K562 (cell line): ENCODE results near the gene PRDM15. TPM values are rescaled to one million over a fixed set of nuclear protein-coding genes. Genes with fewer than 3 reads are reported as not detected.

Experiments used
- CXXC5 ChIP-seq: fragments of 250-450 bp; sonication (Bioruptor Pico); IDR thresholded peaks from 2 replicates; pipeline ENCODE4 v1.8.0; 2022; ENCODE audit warnings: inconsistent platforms, mild to moderate bottlenecking, moderate library complexity
- MAX ChIP-seq: sonication (generic); formaldehyde crosslinking; IDR thresholded peaks from 2 replicates; pipeline ENCODE4 v1.9.0; 2022; ENCODE audit warnings: mild to moderate bottlenecking, missing genetic modification reagents
- MAZ ChIP-seq, 2 experiments: fragments of 450-650 bp in 1 of 2; sonication (generic) in 1 of 2; formaldehyde crosslinking; IDR thresholded peaks in 1 of 2; conservative IDR thresholded peaks in 1 of 2; 2 replicates each; pipeline versions ENCODE4 v1.4.0 to v1.5.0; 2020; ENCODE audit warnings: mild to moderate bottlenecking in 1 of 2, missing genetic modification reagents in 1 of 2
- MCM3 ChIP-seq: fragments of 450-650 bp; IDR thresholded peaks from 2 replicates; pipeline ENCODE4 v1.6.1; 2016
- MTA3 ChIP-seq: fragments of 450-650 bp; formaldehyde crosslinking; IDR thresholded peaks from 2 replicates; pipeline ENCODE4 v1.6.1; 2017; ENCODE audit warnings: mild to moderate bottlenecking, borderline replicate concordance
- PHF8 ChIP-seq: fragments of 200-600 bp; sonication (generic); IDR thresholded peaks from 2 replicates; pipeline ENCODE4 v1.6.1; 2012; ENCODE audit warnings: mixed run types, mild to moderate bottlenecking, inconsistent platforms, low read length, moderate library complexity, borderline replicate concordance
- PRPF4 ChIP-seq: fragments of 200-400 bp; formaldehyde crosslinking; IDR thresholded peaks from one replicate; pipeline ENCODE4 v1.6.1; 2017; ENCODE audit warnings: low read length, low read depth, mild to moderate bottlenecking; ENCODE audit not compliant: insufficient read depth, poor library complexity, severe bottlenecking
- RBM22 ChIP-seq: fragments of 200-400 bp; formaldehyde crosslinking; IDR thresholded peaks from 2 replicates; pipeline ENCODE4 v1.6.1; 2018; ENCODE audit warnings: low read length, low read depth; ENCODE audit not compliant: poor library complexity, severe bottlenecking
- RBM39 ChIP-seq: fragments of 200-400 bp; formaldehyde crosslinking; optimal IDR thresholded peaks from 2 replicates; pipeline ENCODE3; 2018; ENCODE audit warnings: low read depth, low read length
- TBP ChIP-seq: optimal IDR thresholded peaks from 2 replicates; pipeline ENCODE3; 2011; ENCODE audit warnings: low read depth, low read length, improper control_type of control experiment
- TCF7L2 ChIP-seq: fragments of 150-350 bp; IDR thresholded peaks from 2 replicates; pipeline ENCODE4 v1.6.1; 2016; ENCODE audit warnings: low read depth, mild to moderate bottlenecking, low read length, moderate library complexity
- ZBTB34 ChIP-seq: fragments of 250-450 bp; sonication (Bioruptor Pico); IDR thresholded peaks from 2 replicates; pipeline ENCODE4 v1.8.0; 2021; ENCODE audit warnings: mild to moderate bottlenecking, moderate library complexity
- ZNF780A ChIP-seq: fragments of 250-450 bp; sonication (Bioruptor Pico); IDR thresholded peaks from 2 replicates; pipeline ENCODE4 v1.5.0; 2021; ENCODE audit warnings: mild to moderate bottlenecking
- polyA plus RNA-seq, 8 experiments: library from polyadenylated mRNA; depleted of rRNA in 4 of 8; stranded (reverse) in 5 of 8; unstranded in 3 of 8; fragments of >200 nt; fragmentation: Nextera tagmentation in 2 of 8; fragmentation: Illumina TruSeq in 1 of 8; extraction: Ambion mirVana in 2 of 8; extraction: Trizol in 1 of 8; gene quantifications; 2 replicates each; pipeline versions ENCODE4 v1.2.1 to v1.2.3, GENCODE V29; 2011 to 2014; ENCODE audit warnings: inconsistent platforms in 1 of 8, missing spikeins in 1 of 8
- total RNA-seq, 7 experiments: library from RNA; depleted of rRNA in 6 of 7; stranded (reverse); fragments of >200 nt in 6 of 7; fragmentation: Illumina TruSeq in 2 of 7; extraction: Trizol in 2 of 7; gene quantifications; 2 replicates each; pipeline versions ENCODE4 v1.2.1 to v1.2.3, GENCODE V29; 2011 to 2021; ENCODE audit warnings: low replicate concordance in 1 of 7
- TF ChIP-seq, protein P1 (sequence below): fragments of 450-650 bp; IDR thresholded peaks from 2 replicates; pipeline ENCODE4 v1.6.1; 2017; ENCODE audit warnings: antibody characterized with exemption, mild to moderate bottlenecking

Gene PRDM15
- total and polyA plus RNA-seq, 9 of the 15 experiments (the other 6 are each of a cell fraction or from before 2014, with no cell fraction given) = 0.93 to 9.2 (median 6.2) TPM

- TF ChIP-seq, protein P1, sequence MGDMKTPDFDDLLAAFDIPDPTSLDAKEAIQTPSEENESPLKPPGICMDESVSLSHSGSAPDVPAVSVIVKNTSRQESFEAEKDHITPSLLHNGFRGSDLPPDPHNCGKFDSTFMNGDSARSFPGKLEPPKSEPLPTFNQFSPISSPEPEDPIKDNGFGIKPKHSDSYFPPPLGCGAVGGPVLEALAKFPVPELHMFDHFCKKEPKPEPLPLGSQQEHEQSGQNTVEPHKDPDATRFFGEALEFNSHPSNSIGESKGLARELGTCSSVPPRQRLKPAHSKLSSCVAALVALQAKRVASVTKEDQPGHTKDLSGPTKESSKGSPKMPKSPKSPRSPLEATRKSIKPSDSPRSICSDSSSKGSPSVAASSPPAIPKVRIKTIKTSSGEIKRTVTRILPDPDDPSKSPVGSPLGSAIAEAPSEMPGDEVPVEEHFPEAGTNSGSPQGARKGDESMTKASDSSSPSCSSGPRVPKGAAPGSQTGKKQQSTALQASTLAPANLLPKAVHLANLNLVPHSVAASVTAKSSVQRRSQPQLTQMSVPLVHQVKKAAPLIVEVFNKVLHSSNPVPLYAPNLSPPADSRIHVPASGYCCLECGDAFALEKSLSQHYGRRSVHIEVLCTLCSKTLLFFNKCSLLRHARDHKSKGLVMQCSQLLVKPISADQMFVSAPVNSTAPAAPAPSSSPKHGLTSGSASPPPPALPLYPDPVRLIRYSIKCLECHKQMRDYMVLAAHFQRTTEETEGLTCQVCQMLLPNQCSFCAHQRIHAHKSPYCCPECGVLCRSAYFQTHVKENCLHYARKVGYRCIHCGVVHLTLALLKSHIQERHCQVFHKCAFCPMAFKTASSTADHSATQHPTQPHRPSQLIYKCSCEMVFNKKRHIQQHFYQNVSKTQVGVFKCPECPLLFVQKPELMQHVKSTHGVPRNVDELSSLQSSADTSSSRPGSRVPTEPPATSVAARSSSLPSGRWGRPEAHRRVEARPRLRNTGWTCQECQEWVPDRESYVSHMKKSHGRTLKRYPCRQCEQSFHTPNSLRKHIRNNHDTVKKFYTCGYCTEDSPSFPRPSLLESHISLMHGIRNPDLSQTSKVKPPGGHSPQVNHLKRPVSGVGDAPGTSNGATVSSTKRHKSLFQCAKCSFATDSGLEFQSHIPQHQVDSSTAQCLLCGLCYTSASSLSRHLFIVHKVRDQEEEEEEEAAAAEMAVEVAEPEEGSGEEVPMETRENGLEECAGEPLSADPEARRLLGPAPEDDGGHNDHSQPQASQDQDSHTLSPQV = peak; percentile 92
- TF ChIP-seq RBM39 = no peak
- peak; percentile 44 to 77 for TF ChIP-seq MAZ (CRISPR knock-in tag; conservative IDR thresholded peaks at IDR 0.05 in 1 of 2, IDR thresholded peaks at IDR 0.05 in 1 of 2)
- no peak for TF ChIP-seq MCM3
- peak; percentile 87 for TF ChIP-seq PHF8
- TF ChIP-seq ZNF780A (CRISPR knock-in tag) = no peak
- peak; percentile 19; the same call in 1 of the 2 replicates for TF ChIP-seq ZBTB34 (CRISPR knock-in tag)
- TF ChIP-seq PRPF4 = peak; percentile 61
- TF ChIP-seq MTA3 = peak; percentile 75
- no peak for TF ChIP-seq TCF7L2
- TF ChIP-seq TBP = peak; percentile 59
- peak; percentile 83 for TF ChIP-seq CXXC5
- TF ChIP-seq RBM22 = no peak
- peak; percentile 87 for TF ChIP-seq MAX (CRISPR knock-in tag)
Measured at GRCh38 chr21:41879190-41879998, at the start of gene PRDM15 (continued).
